B cell (primary cell): Measurements from ENCODE around the gene TMEM164. TPM values are rescaled to one million over a fixed set of nuclear protein-coding genes. Genes with fewer than 3 reads are reported as not detected.

ENCODE experiments used
- ATAC-seq: fragments of 200-7000 bp; cut with Tn5 transposase; one replicate; pipeline ENCODE4 v1.10.0; 2021; ENCODE audit warnings: low read depth, mild to moderate bottlenecking, moderate number of reproducible peaks, moderate library complexity
- CTCF ChIA-PET: fragments of 350-600 bp; sonication (Branson Sonifier 250); formaldehyde crosslinking; loops from one replicate; lab custom pipeline; 2021; ENCODE audit warnings: antibody characterized with exemption, inconsistent platforms; lab: Charles Lee
- POLR2A ChIA-PET: fragments of 350-600 bp; sonication (Branson Sonifier 250); formaldehyde crosslinking; loops from one replicate; lab custom pipeline; 2021; ENCODE audit warnings: antibody characterized with exemption; lab: Charles Lee
- DNase-seq: peaks from one replicate; pipeline ENCODE4 v3.0.0; 2013
- H2AFZ ChIP-seq: 2 replicates; pipeline ENCODE4 v1.6.1; 2012; ENCODE audit warnings: mild to moderate bottlenecking, low read depth, low read length; ENCODE audit not compliant: insufficient read depth, poor library complexity, severe bottlenecking
- H3K27ac ChIP-seq, 2 donors: 1 replicate in 1 of 2; 2 replicates in 1 of 2; pipeline ENCODE4 v1.5.1; 2012 to 2013; ENCODE audit warnings: low read length in 2 of 2, mild to moderate bottlenecking in 2 of 2, moderate library complexity in 1 of 2
- H3K27me3 ChIP-seq, 4 experiments: fragments of 200-600 bp in 1 of 4; sonication (generic) in 1 of 4; replicated peaks in 1 of 4; 1 replicate in 2 of 4; 2 replicates in 2 of 4; pipeline versions ENCODE4 v1.6.1 to v1.7.0; 2013 to 2016; ENCODE audit warnings: low read length in 3 of 4, mild to moderate bottlenecking in 2 of 4, mixed read lengths in 1 of 4, moderate library complexity in 1 of 4; ENCODE audit not compliant: insufficient read depth in 4 of 4, control insufficient read depth in 3 of 4; ENCODE audit errors: control extremely low read depth in 1 of 4
- H3K36me3 ChIP-seq, 2 experiments: replicated peaks in 1 of 2; 1 replicate in 1 of 2; 2 replicates in 1 of 2; pipeline versions ENCODE4 v1.6.1 to v1.7.1; 2013; ENCODE audit warnings: low read length in 1 of 2; ENCODE audit not compliant: insufficient read depth in 2 of 2, control insufficient read depth in 1 of 2; ENCODE audit errors: control extremely low read depth in 1 of 2, extremely low read depth in 1 of 2
- H3K4me1 ChIP-seq, 2 donors: fragments of 200-600 bp in 1 of 2; sonication (generic) in 1 of 2; 1 replicate in 1 of 2; 2 replicates in 1 of 2; pipeline versions ENCODE4 v1.5.1 to v1.6.1; 2013 to 2017; ENCODE audit warnings: low read length in 2 of 2; ENCODE audit not compliant: control insufficient read depth in 2 of 2, insufficient read depth in 2 of 2
- H3K4me2 ChIP-seq: replicated peaks from 2 replicates; pipeline ENCODE3; 2012; ENCODE audit warnings: mild to moderate bottlenecking, low read depth, low read length; ENCODE audit not compliant: poor library complexity, severe bottlenecking
- H3K4me3 ChIP-seq, 5 experiments: fragments of 200-600 bp in 1 of 5; sonication (generic) in 1 of 5; 1 replicate in 3 of 5; 2 replicates in 2 of 5; pipeline versions ENCODE4 v1.5.1 to v1.7.0; 2011 to 2016; ENCODE audit warnings: low read length in 4 of 5, mild to moderate bottlenecking in 4 of 5, low read depth in 2 of 5, control low read depth in 1 of 5, moderate library complexity in 1 of 5; ENCODE audit not compliant: insufficient read depth in 1 of 5; ENCODE audit errors: control extremely low read depth in 1 of 5, extremely low read depth in 1 of 5
- H3K79me2 ChIP-seq: fragments of 200-600 bp; sonication (generic); one replicate; pipeline ENCODE4 v1.6.0; 2016; ENCODE audit warnings: low read length; ENCODE audit not compliant: control insufficient read depth, insufficient read depth
- H3K9ac ChIP-seq: fragments of 200-600 bp; sonication (generic); 2 replicates; pipeline ENCODE4 v1.6.1; 2017; ENCODE audit warnings: mild to moderate bottlenecking, low read length, moderate library complexity
- H3K9me3 ChIP-seq, 3 donors: one replicate each; pipeline versions ENCODE4 v1.6.1 to v1.7.1; 2013; ENCODE audit warnings: low read length in 2 of 3; ENCODE audit not compliant: control insufficient read depth in 2 of 3, insufficient read depth in 1 of 3; ENCODE audit errors: control extremely low read depth in 1 of 3
- H4K20me1 ChIP-seq: 2 replicates; pipeline ENCODE4 v1.6.0; 2012; ENCODE audit warnings: mild to moderate bottlenecking, low read length; ENCODE audit not compliant: insufficient read depth, control insufficient read depth, poor library complexity, severe bottlenecking
- H3K27ac Mint-ChIP-seq: one replicate; pipeline ENCODE4 v1.8.0; 2021; ENCODE audit warnings: mixed read lengths
- H3K27me3 Mint-ChIP-seq: one replicate; pipeline ENCODE4 v1.8.0; 2021; ENCODE audit warnings: mixed read lengths
- H3K4me1 Mint-ChIP-seq: one replicate; pipeline ENCODE4 v1.8.0; 2021; ENCODE audit warnings: mixed read lengths
- H3K4me3 Mint-ChIP-seq: one replicate; pipeline ENCODE4 v1.8.0; 2021; ENCODE audit warnings: mixed read lengths
- H3K9me3 Mint-ChIP-seq: one replicate; pipeline ENCODE4 v1.8.0; 2022; ENCODE audit warnings: mixed read lengths; ENCODE audit not compliant: insufficient read depth
- CTCF ChIP-seq: fragments of 200-600 bp; IDR thresholded peaks from one replicate; pipeline ENCODE4 v1.8.0; 2022; ENCODE audit warnings: antibody characterized with exemption, mild to moderate bottlenecking
- EZH2 ChIP-seq: IDR thresholded peaks from 2 replicates; pipeline ENCODE4 v1.6.1; 2012; ENCODE audit warnings: borderline replicate concordance, low read depth, mild to moderate bottlenecking, moderate library complexity, low read length; ENCODE audit not compliant: insufficient read depth, poor library complexity, severe bottlenecking
- WGBS: methylation state at CpG from one replicate; pipeline ENCODE4 v1.1.5; 2013; ENCODE audit warnings: missing lambda C conversion rate; ENCODE audit not compliant: insufficient coverage; 5-methylcytosine and 5-hydroxymethylcytosine counted together
- intact Hi-C: fragments of 100-400 bp; cut with micrococcal nuclease; formaldehyde crosslinking; loops from one replicate; pipeline ENCODE4 v1.10.0; 2022
- polyA plus RNA-seq: library from polyadenylated mRNA; depleted of rRNA; stranded (reverse); fragments of >200 nt; gene quantifications from 2 replicates; pipeline ENCODE4 v1.2.3, GENCODE V29; 2012
- total RNA-seq, 2 donors: library from RNA; stranded (reverse); fragments of 120-200 nt in 1 of 2; gene quantifications; 1 replicate in 1 of 2; 2 replicates in 1 of 2; pipeline versions ENCODE4 v1.2.3 to v1.2.4, GENCODE V29; 2013 to 2022

The TMEM164 gene
- total and polyA plus RNA-seq, 2 donors (not counting 1 experiment from before 2014, with no cell fraction given), result 9.4 to 26.6 TPM

- intact Hi-C loops, result no loop called here
- Histone ChIP-seq H3K4me1 (peaks cover 0 to 6% of the 10 kb centered on the region in 2 donors), H3K4me3 (no peak overlapping the region), H3K4me2 (no peak overlapping the region), H3K9ac (no peak overlapping the region), H3K27ac (no peak overlapping the region), H3K36me3 (no peaks in the 10 kb centered on the region), H3K27me3 (no peaks in the 10 kb centered on the region), H3K9me3 (no peaks in the 10 kb centered on the region), H3K79me2 (no peaks in the 10 kb centered on the region), H4K20me1 (no peaks in the 10 kb centered on the region), H2AFZ (no peak overlapping the region)
- CTCF ChIA-PET, result no interaction called here
- no peaks in the 10 kb centered on the region for H3K9me3 Mint-ChIP-seq
- DNase-seq (no peak), ATAC-seq (no peak)
- no CpG with 5 or more reads among the region's 1 CpG for WGBS
- no peak overlapping the region for H3K27ac Mint-ChIP-seq
- no peak for TF ChIP-seq CTCF
- no peak overlapping the region for H3K4me3 Mint-ChIP-seq
- H3K4me1 Mint-ChIP-seq, result peaks cover 8% of the 10 kb centered on the region
- POLR2A ChIA-PET, result no interaction called here
- no peaks in the 10 kb centered on the region for H3K27me3 Mint-ChIP-seq
Measured at GRCh38 chrX:110213183-110213582, 210.3 kb downstream of the TMEM164 start.

DNA sequence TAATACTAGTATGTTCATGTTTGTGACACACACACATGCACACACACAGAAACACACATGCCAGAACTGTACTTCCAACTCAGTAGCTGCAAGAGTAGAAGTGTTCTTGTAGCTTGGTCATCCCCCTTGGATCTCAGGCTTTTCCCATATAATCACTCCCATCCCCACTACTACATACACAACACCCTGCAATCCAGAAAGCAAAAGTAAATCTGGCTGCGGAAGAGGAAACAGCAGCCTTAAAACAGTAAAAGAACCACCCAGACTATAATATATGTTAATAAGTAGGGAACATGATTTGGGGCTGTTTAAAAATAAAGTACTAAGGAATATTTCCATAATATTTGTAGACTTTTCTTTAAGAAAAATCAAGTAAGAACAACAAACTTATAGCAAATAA lies 211.8 kb downstream of the TMEM164 start:
- Histone ChIP-seq H3K4me2 (no peak overlapping the region), H3K9me3 (no peaks in the 10 kb centered on the region), H4K20me1 (no peaks in the 10 kb centered on the region), H3K27me3 (no peaks in the 10 kb centered on the region), H2AFZ (no peak overlapping the region), H3K4me3 (no peak overlapping the region), H3K9ac (no peak overlapping the region), H3K4me1 (peaks cover 0 to 6% of the 10 kb centered on the region in 2 donors), H3K36me3 (no peaks in the 10 kb centered on the region), H3K27ac (no peak overlapping the region), H3K79me2 (no peaks in the 10 kb centered on the region)
- no peaks in the 10 kb centered on the region for H3K27me3 Mint-ChIP-seq
- no peak overlapping the region for H3K27ac Mint-ChIP-seq
- intact Hi-C loops, result no loop called here
- TF ChIP-seq EZH2, result no peak
- no peak for TF ChIP-seq CTCF
- no peaks in the 10 kb centered on the region for H3K9me3 Mint-ChIP-seq
- no peak overlapping the region for H3K4me3 Mint-ChIP-seq
- ATAC-seq (no peak), DNase-seq (no peak)
- no CpG with 5 or more reads among the region's 1 CpG for WGBS
- POLR2A ChIA-PET, result no interaction called here
- H3K4me1 Mint-ChIP-seq, result peaks cover 8% of the 10 kb centered on the region
- CTCF ChIA-PET, result no interaction called here
